HTR-8/SVneo (cell line): ENCODE data around the gene SLC14A1.

Experiments
- DNase-seq: peaks from one replicate; pipeline ENCODE4 v3.0.0; 2011; ENCODE audit warnings: low spot score, mixed read lengths; ENCODE audit not compliant: insufficient read length
- FAIRE-seq: peaks from 2 replicates; lab custom pipeline; 2011; peaks lifted over from hg19 to GRCh38; lab: Jason Lieb, UNC

Gene SLC14A1

GRCh38 chr18:45792506-45793263 is 68.7 kb downstream of the SLC14A1 start:
- DNase-seq (no peak), FAIRE-seq (no peak)

GRCh38 chr18:45793264-45793965 is 69.4 kb downstream of the SLC14A1 start:
- FAIRE-seq = no peak

GRCh38 chr18:45801416-45802004 is 77.5 kb downstream of the SLC14A1 start:
- DNase-seq = no peak
- FAIRE-seq = no peak

More at GRCh38 chr18:45793264-45793965, 69.4 kb downstream of the SLC14A1 start:
- peak; percentile 67 for DNase-seq
